GM12891 (cell line): Measurements from ENCODE around the gene ARHGEF37.

Experiments used
- DNase-seq: peaks from one replicate; pipeline ENCODE4 v3.0.0; 2011; ENCODE audit warnings: low spot score; ENCODE audit not compliant: insufficient read length
- FAIRE-seq: peaks from 2 replicates; lab custom pipeline; 2011; peaks lifted over from hg19 to GRCh38; lab: Jason Lieb, UNC
- PAX5 ChIP-seq: IDR thresholded peaks from 2 replicates; pipeline ENCODE4 v1.6.1; 2011; ENCODE audit warnings: low read length, moderate library complexity, mild to moderate bottlenecking; ENCODE audit not compliant: insufficient read depth, severe bottlenecking
- POLR2A ChIP-seq: IDR thresholded peaks from 2 replicates; pipeline ENCODE4 v1.6.1; 2011; ENCODE audit warnings: low read depth, low read length, control low read depth
- POLR2AphosphoS5 ChIP-seq: IDR thresholded peaks from 2 replicates; pipeline ENCODE4 v1.6.1; 2011; ENCODE audit warnings: low read depth, low read length, control low read depth
- POU2F2 ChIP-seq: IDR thresholded peaks from 2 replicates; pipeline ENCODE4 v1.6.1; 2011; ENCODE audit warnings: low read depth, mild to moderate bottlenecking, control low read depth, low read length, moderate library complexity
- SPI1 ChIP-seq: IDR thresholded peaks from 2 replicates; pipeline ENCODE4 v1.6.1; 2011; ENCODE audit warnings: low read depth, low read length, control low read depth
- TAF1 ChIP-seq: IDR thresholded peaks from 2 replicates; pipeline ENCODE4 v1.6.1; 2011; ENCODE audit warnings: low read depth, low read length, control low read depth

ARHGEF37 gene

GRCh38 chr5:149682532-149683075, 101.3 kb downstream of the ARHGEF37 start:
- no peak for DNase-seq
- peak; percentile 80 for FAIRE-seq

GRCh38 chr5:149683964-149684363, 102.7 kb downstream of the ARHGEF37 start:
- no peak for TF ChIP-seq POU2F2
- TF ChIP-seq POLR2A, result no peak
- no peak for TF ChIP-seq POLR2AphosphoS5
- TF ChIP-seq TAF1, result no peak
- no peak for TF ChIP-seq SPI1
- TF ChIP-seq PAX5, result no peak
- DNase-seq (no peak), FAIRE-seq (no peak)

More at GRCh38 chr5:149682532-149683075, 101.3 kb downstream of the ARHGEF37 start:
- TF ChIP-seq SPI1 (peak; percentile 1; the same call in 1 of the 2 replicates), PAX5 (no peak)

- TF ChIP-seq TAF1 (no peak), POLR2AphosphoS5 (no peak), PAX5 (no peak), POU2F2 (no peak), SPI1 (no peak), POLR2A (no peak)
- DNase-seq (no peak), FAIRE-seq (no peak)
Observed at GRCh38 chr5:149684371-149684770, 103.1 kb downstream of the ARHGEF37 start.
